Uterus (tissue), 2 donors: ENCODE results near the gene POU5F2.

ENCODE experiments used
- CTCF ChIP-seq, 4 experiments: fragments of 200-600 bp in 2 of 4; fragments of 450-650 bp in 2 of 4; sonication (generic) in 2 of 4; IDR thresholded peaks; one replicate each; pipeline ENCODE4 v1.5.1; 2016 to 2019; ENCODE audit warnings: antibody characterized with exemption in 4 of 4, mild to moderate bottlenecking in 2 of 4, moderate library complexity in 1 of 4
- POLR2A ChIP-seq, 2 donors: fragments of 450-650 bp; IDR thresholded peaks; one replicate each; pipeline ENCODE4 v1.6.1; 2016; ENCODE audit warnings: antibody characterized with exemption in 2 of 2, mild to moderate bottlenecking in 1 of 2, moderate library complexity in 1 of 2

GRCh38 chr5:93789173-93790067 lies 48.0 kb upstream of the POU5F2 start:
- TF ChIP-seq CTCF (IDR thresholded peaks at IDR 0.05): no peak
- TF ChIP-seq POLR2A (IDR thresholded peaks at IDR 0.05): no peak
